Endometrial microvascular endothelial cells (primary cell): Measurements from ENCODE around the gene PPARA. TPM values are rescaled to one million over a fixed set of nuclear protein-coding genes. Genes with fewer than 3 reads are reported as not detected.

Source experiments
- in situ Hi-C: cut with HindIII; loops from 2 replicates; pipeline ENCODE4 v1.10.0; 2017; ENCODE audit warnings: low sequenced_read_pairs, low pct_unique_long_range_greater_than_20kb; ENCODE audit errors: inconsistent ontology term
- total RNA-seq: library from RNA; depleted of rRNA; stranded (reverse); fragments of >200 nt; gene quantifications from one replicate; pipeline ENCODE4 v1.2.3, GENCODE V29; 2015; ENCODE audit errors: inconsistent ontology term

Gene PPARA
- total RNA-seq, 1 donor from 2014 or later = 4.6 TPM

DNA sequence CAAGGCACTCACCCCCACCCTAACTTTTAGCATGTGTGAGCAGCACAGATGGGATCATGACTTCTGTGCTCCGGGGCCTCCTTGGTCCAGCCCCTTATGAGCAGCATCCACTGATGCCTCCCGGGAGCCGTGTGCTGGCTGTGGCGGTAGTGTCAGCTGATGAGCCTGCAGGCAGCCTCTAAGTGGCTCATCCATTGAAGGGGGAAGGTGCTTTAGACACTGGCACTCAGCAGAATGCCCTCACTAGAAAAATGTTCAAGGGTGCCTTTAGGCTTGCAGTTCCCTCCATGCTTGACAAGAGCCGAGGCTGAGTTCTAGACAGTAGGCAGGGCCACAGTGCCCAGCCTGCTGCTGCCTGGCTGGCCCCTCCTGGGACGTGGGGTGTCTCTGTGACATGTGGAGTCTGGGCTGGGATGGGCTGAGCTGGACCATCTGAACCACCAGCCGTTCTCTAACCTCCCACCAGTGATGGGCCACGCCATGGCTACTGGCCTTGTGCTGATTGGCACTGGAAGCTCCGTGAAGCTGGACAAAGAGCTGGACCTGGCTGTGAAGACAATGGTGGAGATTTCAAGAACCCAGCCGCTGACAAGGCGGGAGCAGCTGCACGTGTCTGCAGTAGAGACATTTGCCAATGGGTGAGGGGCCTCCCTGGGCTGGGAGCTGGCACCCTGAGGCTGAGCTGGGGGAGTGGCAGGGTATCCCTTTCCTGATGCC is 123.3 kb downstream of the PPARA start:
- in situ Hi-C loops = loop anchor here (25.0 kb wide), 1 partner anchor 136 kb away; no protein-coding TSS in a partner anchor

- in situ Hi-C loops = loop anchor here (25.0 kb wide), 1 partner anchor 137 kb away; no protein-coding TSS in a partner anchor
These were observed 124.1 kb downstream of the PPARA start for GRCh38 chr22:46274381-46274780.

DNA sequence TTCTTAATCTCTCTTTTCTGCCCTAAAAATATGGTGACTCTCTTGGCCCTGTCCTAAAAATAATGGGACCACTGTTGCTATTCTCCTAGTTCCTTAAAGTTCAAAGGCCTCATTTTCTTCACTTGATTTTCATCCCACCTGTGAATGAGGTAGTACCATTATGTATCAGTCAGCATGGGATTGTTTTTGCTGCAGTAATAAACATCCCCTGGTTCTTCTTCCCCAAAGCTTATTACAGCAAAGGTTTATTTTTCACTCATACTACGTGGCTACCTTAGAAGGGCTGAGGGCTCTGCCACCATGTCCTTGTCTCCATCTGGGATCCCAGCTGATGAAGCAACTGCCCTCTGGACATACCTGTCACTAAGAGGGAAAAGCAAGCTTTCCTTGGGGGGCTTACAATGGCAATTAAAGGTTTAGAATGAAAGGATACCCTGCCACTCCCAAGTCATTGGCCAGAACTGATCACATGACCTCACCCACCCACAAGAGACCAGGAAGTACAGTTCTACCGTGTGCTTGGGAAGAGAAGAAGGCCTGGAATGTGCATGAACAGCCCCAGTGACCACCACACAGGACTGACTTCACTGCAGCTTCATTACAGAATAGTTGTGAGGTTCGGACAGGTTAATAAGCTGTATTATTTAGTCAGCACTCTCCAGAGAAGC is 125.3 kb downstream of the PPARA start:
- in situ Hi-C loops = no loop called here

DNA sequence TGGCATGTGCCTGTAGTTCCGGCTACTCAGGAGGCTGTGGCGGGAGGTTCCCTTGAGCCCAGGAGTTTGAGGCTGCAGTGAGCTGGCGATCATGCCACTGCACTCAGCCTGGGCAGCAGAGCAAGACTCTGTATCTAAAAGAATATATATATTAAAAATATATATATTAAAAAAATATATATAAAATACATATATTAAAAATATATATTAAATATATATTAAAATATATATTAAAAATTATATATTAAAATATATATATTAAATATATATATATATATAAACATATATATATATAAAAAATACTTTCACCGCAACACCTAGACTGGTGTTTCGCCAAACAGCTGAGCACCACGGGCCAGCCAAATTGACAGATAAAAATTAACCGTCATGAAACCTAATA is 126.2 kb downstream of the PPARA start:
- in situ Hi-C loops = no loop called here

GRCh38 chr22:46278656-46279645 is 128.6 kb downstream of the PPARA start:
- in situ Hi-C loops = no loop called here

DNA sequence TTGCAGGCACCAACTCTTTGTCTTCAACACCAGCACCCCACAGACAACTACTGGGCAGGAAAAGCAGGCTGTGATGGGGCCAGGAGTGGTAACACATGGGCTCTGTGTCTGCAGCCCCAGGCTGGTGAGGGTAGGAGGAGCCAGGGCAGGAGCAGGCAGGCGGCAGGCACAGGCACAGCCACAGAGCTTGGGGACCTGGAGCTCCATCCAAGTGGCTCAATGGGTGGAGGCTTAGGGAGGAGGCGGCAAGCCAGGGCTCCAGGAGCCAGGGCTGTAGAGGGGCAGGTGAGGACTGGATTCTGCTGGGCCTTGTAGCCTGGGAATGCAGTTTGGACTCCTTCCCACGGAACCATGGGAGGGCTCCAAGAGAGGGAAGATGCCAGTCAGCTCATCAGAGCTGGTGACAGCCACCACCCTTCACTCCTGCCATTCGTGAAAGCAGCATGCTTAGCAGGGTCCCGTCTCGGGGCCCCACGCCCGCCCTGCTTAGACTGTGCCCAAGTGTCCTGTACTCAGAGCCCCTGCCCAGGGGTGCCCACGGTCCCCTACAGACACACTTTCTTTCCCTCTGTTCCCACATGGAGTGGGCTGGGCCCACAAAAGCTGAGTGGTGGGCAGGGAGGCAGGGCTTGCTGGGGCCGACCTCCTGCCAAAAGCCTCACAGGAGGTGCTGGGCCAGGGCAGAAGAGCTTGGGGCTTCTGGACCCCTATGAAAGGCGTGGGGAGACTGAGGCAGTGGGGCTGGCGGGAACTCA is 129.9 kb downstream of the PPARA start:
- in situ Hi-C loops = no loop called here

DNA sequence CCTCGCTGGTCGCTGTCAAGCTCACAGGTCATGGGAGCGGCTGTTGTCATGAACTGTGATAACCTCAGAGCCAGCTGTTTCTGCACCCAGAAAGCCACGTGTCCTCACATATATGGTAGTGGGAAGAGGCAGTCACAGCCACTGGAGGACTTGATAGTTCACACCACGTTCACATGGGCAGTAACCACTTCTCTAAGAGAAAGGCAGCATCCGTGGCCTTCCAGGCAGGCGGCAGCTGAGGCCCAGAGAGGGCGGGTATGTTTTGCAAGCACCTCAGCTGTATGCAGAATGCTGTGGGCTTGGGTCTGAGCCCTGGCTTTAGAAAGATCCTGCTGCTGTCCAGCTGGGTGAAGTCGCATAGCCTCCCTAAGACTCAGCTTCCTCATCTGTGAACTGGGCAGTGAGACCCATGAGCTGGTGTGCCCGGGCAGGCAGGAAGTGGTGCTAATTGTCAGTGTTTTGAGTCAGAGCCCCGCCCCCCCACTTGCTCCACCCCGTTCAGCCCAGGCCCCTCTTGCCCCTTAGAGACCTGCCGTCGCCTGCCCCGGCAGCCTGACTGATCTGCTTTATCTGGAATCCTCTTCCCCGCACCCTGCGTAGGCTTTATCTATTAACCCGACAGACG is 130.8 kb downstream of the PPARA start:
- in situ Hi-C loops = no loop called here

- in situ Hi-C loops = no loop called here
These were observed 131.7 kb downstream of the PPARA start for GRCh38 chr22:46281866-46282678.

- in situ Hi-C loops = no loop called here
These were observed 135.7 kb downstream of the PPARA start for GRCh38 chr22:46286006-46286405.

DNA sequence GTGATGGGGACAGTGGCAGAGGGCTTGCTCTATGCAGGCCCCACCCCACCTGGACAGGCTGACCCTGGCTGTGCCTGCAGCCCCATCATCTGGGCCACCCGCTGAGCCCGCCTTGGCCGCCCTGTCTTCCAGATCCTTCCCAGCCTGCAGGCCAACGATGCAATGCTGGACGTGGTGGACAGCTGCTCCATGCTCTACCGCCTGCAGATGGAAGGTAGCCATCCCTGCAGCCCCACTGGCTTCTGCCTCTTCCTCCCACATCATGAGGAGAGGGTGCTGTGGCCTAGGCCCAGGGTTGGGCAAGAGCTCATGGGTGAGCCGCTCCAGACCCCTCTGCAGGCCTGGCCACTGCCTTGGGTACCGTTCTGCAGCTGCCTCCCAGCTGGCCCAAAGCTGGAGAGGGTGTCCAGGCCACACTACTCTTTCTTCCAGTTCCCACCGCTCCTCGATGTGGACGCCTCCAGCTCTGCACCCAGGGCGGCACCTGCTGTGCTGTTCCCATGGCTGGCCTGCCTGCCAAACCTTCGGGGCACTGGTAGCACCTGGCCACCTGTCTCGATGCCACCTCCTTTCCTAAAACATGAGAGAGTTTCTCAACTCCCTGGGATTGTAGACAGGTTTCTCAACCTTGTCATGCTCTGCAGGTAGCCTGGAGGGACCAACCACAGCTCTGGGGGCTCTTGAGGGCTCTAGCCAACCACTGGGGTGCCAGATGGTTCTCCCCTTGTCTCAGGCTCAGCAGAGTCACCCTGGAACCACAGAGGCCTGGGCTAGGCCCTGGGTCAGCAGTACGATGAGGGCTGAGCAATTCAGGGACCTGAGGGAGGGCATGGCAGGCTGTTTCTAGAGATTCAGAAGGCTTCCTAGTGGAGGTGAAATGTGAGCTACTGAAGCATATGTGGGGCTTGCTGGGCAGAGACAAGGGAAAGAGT is 136.9 kb downstream of the PPARA start:
- in situ Hi-C loops = no loop called here

DNA sequence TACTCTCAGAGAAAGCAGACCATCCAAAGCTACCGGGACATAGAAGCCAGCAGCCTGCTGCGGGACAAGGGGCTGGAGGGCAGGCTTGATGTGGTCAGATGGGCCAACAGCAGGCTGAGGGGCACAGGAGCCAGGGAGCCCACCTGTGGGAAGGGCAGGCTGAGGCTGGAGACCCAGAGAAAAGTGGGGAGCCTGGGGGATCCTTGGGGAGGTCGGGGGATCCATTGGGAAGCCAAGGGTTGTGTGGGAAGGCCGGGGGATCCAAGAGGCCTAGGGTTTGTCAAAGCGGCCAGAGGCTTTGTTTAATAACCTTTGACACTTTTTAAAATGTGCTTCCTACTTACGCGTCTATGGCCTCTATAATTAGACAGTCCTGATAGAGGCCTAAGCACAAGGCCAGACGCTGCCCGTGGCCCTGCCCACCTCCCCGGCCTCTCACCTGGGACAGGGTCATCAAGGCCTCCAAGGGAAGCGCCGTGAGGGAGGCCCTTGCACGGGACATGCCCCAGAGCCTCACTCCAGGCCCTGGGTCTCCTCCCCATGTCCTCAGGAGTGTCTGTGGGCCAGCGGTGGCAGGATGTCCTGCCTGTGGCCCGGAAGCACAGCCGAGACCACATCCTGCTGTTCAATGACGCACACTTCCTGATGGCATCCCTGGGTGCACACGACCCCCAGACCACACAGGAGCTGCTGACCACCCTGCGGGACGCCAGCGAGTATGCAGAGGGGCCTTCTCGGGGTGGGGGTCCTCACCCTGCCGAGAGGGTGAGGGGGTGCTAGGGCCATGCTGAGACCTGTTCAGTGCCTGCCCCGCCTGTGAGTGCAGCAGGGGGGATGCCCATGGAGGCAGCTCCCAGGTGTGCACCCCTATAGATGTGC is 137.8 kb downstream of the PPARA start:
- in situ Hi-C loops = no loop called here

DNA sequence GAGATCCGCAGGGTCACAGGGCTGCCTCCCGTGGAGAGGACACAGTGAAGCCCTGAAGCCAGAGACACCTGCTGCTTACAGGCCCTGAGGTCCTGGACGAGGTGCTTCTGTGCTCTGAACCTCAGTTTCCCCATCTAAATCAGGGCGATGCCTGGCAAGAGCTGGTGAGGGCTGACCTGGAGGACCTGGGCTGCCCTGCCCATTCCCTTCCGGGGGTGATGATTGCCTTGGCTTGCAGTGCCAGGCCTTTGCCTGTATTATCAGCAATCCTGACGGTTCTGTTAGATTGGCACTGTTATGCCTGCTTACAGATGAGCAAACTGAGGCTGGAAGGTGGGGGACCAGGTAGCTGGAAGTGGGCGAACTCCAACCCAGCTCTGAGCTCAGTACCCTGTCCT is 138.5 kb downstream of the PPARA start:
- in situ Hi-C loops = no loop called here

DNA sequence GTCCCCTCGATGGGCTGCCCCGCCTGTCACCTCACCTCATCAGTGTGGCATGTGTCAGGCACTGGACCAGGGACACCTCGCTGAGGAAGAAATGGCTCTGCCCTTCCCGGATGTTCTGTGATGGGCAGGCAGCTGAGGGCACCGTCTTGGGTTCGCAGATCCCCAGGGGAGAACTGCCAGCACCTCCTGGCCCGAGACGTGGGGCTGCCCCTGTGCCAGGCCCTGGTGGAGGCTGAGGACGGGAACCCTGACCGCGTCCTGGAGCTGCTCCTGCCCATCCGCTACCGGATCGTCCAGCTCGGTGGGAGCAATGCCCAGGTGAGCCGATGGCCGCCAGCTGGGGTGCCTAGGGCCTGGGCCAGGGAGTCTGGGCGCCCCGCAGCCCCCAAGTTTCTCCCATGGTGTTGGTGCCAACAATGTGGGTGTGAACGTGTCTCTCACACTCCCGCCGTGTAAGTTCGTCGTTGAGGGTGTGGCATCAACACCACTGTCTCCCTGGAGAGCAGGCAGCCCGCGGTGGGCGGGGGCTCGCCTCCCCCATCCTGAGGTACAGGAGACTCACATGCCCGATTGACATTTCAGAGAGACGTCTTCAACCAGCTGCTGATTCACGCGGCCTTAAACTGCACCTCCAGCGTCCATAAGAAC is 139.0 kb downstream of the PPARA start:
- in situ Hi-C loops = no loop called here

GRCh38 chr22:46290121-46290842 is 140.0 kb downstream of the PPARA start:
- in situ Hi-C loops = no loop called here
